ENCODE data around the gene ATG101. TPM values are rescaled to one million over a fixed set of nuclear protein-coding genes. Genes with fewer than 3 reads are reported as not detected.

The ATG101 gene
- total RNA-seq, 4 donors from 2014 or later = 33.6 to 65.5 (median 52.6) TPM

GRCh38 chr12:52063082-52063924 is 6.5 kb upstream of the ATG101 start:
- TF ChIP-seq CTCF (IDR thresholded peaks at IDR 0.05) = no peak
- DNase-seq (ENCODE audit: low spot score) = no peak
- no peak for ATAC-seq (ENCODE audit: low FRiP score)

- ATAC-seq (ENCODE audit: low FRiP score) (no peak), DNase-seq (ENCODE audit: low spot score) (no peak)
- TF ChIP-seq CTCF (IDR thresholded peaks at IDR 0.05) = no peak
Measured at GRCh38 chr12:52063981-52064649, 5.7 kb upstream of the ATG101 start.

- no peak for ATAC-seq (ENCODE audit: low FRiP score)
- no peak for DNase-seq (ENCODE audit: low spot score)
- TF ChIP-seq CTCF (IDR thresholded peaks at IDR 0.05) = no peak
Measured at GRCh38 chr12:52066346-52067080, 3.3 kb upstream of the ATG101 start.

DNA sequence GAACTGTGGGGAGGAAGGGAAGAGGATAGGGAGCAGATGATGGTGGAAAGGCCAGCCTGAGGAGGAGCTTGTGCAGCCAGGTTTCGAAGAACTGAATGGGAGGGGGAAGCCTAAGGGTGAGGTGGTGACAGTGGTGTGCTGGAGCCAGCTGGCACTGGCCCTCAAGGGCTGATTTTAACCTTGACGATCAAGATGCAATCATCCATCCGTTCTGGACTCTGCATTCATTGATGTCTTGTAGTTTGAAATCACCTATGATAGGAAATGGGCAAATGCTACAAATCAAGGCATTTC is 2.8 kb upstream of the ATG101 start:
- no peak for DNase-seq (ENCODE audit: low spot score)
- no peak for ATAC-seq (ENCODE audit: low FRiP score)

DNA sequence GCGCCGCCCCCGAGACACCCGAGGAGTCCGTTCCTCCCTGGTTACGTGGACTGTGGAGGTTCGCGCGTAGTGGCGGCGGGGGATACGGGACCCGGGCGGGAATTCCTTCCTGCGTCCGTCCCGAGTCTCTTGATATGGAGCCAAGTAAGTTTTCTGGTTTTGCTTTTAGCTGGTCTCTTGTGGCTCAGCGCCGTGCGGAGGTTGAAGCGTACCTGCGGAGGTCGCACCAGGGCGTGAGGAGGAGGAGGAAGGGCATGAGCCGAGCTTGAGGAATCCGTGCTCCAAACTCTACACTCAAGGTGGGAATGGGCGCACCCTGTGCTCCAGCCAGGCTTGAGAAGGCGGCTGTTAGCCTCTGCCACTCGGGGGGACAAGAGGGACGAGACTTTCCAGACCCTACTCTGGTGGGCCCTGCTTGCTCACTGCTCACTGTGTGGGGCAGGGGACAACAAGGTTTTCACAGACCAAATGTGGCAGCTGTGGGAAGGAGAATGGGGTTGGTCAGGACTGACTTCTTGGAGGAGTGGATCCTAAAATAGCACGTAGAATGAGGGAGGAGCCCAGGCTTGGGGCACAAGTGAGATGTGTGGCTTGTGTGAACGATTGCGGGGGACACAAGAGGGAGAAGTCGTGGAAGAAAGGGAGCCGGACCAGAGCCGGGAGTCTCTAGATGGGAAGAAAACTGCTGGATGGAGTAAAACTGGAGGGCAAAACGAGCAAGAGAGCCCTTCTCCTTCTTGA is 577 bp downstream of the ATG101 start:
- peak; percentile 49 for ATAC-seq (ENCODE audit: low FRiP score)
- TF ChIP-seq CTCF (IDR thresholded peaks at IDR 0.05) = no peak
- no peak for DNase-seq (ENCODE audit: low spot score)

More for the DNA sequence above, 2.8 kb upstream of the ATG101 start:
- TF ChIP-seq CTCF (IDR thresholded peaks at IDR 0.05) = no peak

DNA sequence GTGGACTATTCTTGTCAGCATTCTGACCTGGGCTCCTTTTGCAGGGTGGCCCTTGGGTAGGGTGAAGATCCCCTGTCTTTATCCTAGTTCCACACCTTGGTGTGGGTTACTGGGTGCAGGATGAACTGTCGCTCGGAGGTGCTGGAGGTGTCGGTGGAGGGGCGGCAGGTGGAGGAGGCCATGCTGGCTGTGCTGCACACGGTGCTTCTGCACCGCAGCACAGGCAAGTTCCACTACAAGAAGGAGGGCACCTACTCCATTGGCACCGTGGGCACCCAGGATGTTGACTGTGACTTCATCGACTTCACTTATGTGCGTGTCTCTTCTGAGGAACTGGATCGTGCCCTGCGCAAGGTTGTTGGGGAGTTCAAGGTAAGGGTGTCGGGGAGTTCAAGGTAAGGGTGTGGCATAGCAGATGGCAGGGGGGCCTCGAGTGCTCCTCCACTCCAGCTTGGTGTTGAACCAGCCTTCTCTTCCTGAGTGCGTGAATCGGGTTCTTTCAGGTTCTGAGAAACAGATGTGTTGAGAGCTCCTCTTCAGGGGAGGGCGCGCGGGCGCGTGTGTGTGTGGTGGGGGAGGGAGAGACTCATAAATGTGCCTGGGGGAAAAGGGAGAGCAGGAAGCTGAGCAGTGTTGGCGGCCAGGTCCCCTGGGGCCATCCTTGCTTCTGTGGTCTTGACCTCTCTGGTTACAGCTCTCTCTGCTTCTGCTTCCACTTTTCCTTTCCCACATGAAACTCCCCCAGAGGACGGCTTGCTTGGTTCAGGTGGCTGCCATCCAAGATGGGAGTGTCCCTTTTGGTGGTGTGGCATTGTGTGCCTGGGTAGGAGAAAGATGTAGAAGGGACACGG is 4.0 kb downstream of the ATG101 start:
- no peak for TF ChIP-seq CTCF (IDR thresholded peaks at IDR 0.05)
- DNase-seq (ENCODE audit: low spot score) = no peak

More for the DNA sequence above, 4.0 kb downstream of the ATG101 start:
- no peak for ATAC-seq (ENCODE audit: low FRiP score)
